Heart right ventricle (tissue), 16 donors: Measurements from ENCODE around the gene EME1. TPM values are rescaled to one million over a fixed set of nuclear protein-coding genes. Genes with fewer than 3 reads are reported as not detected.
A peak's percentile ranks its signal among the peaks of the same experiment; 100 is the strongest.
"Not testable (repeated sequence)": the region's sequence is repeated elsewhere in the genome, so short reads cannot be mapped to it uniquely, and the experiment has no call there.

Experiments used
- ATAC-seq, 8 donors: fragments of 200-7000 bp; cut with Tn5 transposase; one replicate each; pipeline ENCODE4 v1.9.1; 2020; ENCODE audit warnings: mild to moderate bottlenecking in 8 of 8, moderate library complexity in 8 of 8, moderate number of reproducible peaks in 1 of 8
- DNase-seq, 2 donors: peaks; one replicate each; pipeline ENCODE4 v3.0.0-alpha.2; 2020
- H3K27ac ChIP-seq, 10 donors: fragments of 200-600 bp; sonication (generic) in 2 of 10; one replicate each; pipeline versions ENCODE4 v1.5.0 to v1.8.0; 2020 to 2022; ENCODE audit warnings: mild to moderate bottlenecking in 3 of 10
- H3K27me3 ChIP-seq, 7 donors: fragments of 200-600 bp; one replicate each; pipeline ENCODE4 v1.8.0; 2021 to 2022; ENCODE audit warnings: mild to moderate bottlenecking in 2 of 7
- H3K36me3 ChIP-seq, 9 donors: fragments of 200-600 bp; sonication (generic) in 1 of 9; one replicate each; pipeline versions ENCODE4 v1.5.0 to v1.8.0; 2020 to 2022; ENCODE audit warnings: mild to moderate bottlenecking in 2 of 9
- H3K4me1 ChIP-seq, 9 donors: fragments of 200-600 bp; sonication (generic) in 1 of 9; one replicate each; pipeline versions ENCODE4 v1.5.0 to v1.8.0; 2020 to 2022; ENCODE audit warnings: mild to moderate bottlenecking in 4 of 9
- H3K4me3 ChIP-seq, 10 donors: fragments of 200-600 bp; sonication (generic) in 2 of 10; one replicate each; pipeline versions ENCODE4 v1.5.0 to v1.8.0; 2020 to 2022; ENCODE audit warnings: mild to moderate bottlenecking in 7 of 10, moderate library complexity in 2 of 10
- H3K9me3 ChIP-seq, 11 donors: fragments of 200-600 bp in 10 of 11; sonication (generic) in 2 of 11; one replicate each; pipeline versions ENCODE4 v1.5.0 to v1.8.0; 2013 to 2022; ENCODE audit warnings: mild to moderate bottlenecking in 2 of 11, control low read depth in 1 of 11, moderate library complexity in 1 of 11
- WGBS, 2 donors: extraction: QIAGEN DNeasy Blood & Tissue Kit; methylation state at CpG; one replicate each; pipeline ENCODE4 v1.1.7; 2013; ENCODE audit warnings: inconsistent platforms in 1 of 2; 5-methylcytosine and 5-hydroxymethylcytosine counted together
- intact Hi-C, 10 donors: fragments of 100-400 bp; cut with DNase I; formaldehyde crosslinking; loops; one replicate each; pipeline versions ENCODE4 v1.11.1 to v1.14.2; 2022
- polyA plus RNA-seq, 2 donors: library from polyadenylated mRNA; stranded (reverse); fragments of 200-250 nt; gene quantifications; one replicate each; pipeline ENCODE4 v1.2.3, GENCODE V29; 2013
- total RNA-seq, 10 donors: library from RNA; stranded (reverse); fragmentation: NEBNext Ultra II Directional in 3 of 10; extraction: Animal tissue kit (Norgen Biotek cat#: 25700) in 3 of 10; gene quantifications; one replicate each; pipeline versions ENCODE4 v1.2.1 to v1.2.4, GENCODE V29; 2021 to 2023
- TF ChIP-seq, protein P1 (sequence below), 9 donors: fragments of 200-600 bp; sonication (generic) in 2 of 9; IDR thresholded peaks; one replicate each; pipeline versions ENCODE4 v1.5.0 to v1.8.0; 2021 to 2022; ENCODE audit warnings: antibody characterized with exemption in 9 of 9, mild to moderate bottlenecking in 5 of 9, moderate library complexity in 1 of 9
- donor health status: Arrhythmogenic right ventricular cardiomyopathy.
- donor health status: ischemic (EF 13 %, LVEDD 7.1; RV severe dilation, severe dysfunction).
- donor health status: healthy with polysubstance abuse.
- donor health status: DM: no; HTN: yes; CAD: no.
- donor health status: DM: no; HTN: no; CAD: no.
- donor health status: ischemic (EF 25% LVEDD 6.9; RV normal size, moderate dysfunction).
- donor health status: ischemic (EF 25% LVEDD 5.7; RV mildly dilated, moderate dysfunction).
- donor health status: healthy.
- donor health status: DM: yes; HTN: yes; CAD: no.
- donor health status: Ischemic cardiomyopathy.
- donor health status: ischemic (EF 35%, LVEDD 5.7; RV mildly dilated, moderate dysfunction).
- donor health status: nonischemic (EF 11% LVEDD 7.7; RV severe dilation, severe dysfunction).
- donor health status: DM: yes; HTN: yes; CAD: no.
- donor health status: PGD.
- donor health status: ischemic (EF 29% LVEDD 5.4; RV normal size, mild dysfunction).
- donor health status: nonischemic (EF 23%, LVEDD 6.1; RV moderate dilation, normal function).

EME1 gene
- total and polyA plus RNA-seq, 12 donors: 0.20 to 1.8 (median 0.54) TPM

DNA sequence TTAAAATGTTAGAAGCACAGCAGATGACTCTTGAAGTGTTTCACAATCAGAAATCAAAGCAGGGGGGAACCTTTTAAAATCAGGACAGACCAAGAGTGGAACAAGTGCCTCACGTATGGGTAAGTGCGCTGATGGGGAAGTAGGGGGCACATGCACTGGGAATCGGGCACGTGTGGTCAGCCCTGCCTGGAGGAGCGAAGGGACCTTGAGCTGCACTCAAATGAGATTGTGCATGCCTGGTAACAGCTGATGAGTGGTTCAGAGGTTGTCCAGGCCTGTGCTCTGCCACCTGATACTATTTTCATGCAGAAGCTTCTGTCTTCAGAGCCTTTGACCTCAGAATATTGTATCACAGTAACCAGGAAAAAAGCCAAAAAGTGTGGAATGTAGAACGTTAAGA, 40.8 kb upstream of the EME1 start:
- peaks cover 0 to 5% (median 0%) of the 10 kb centered on the region in 9 donors for H3K4me1 ChIP-seq
- DNase-seq (no peak), ATAC-seq (peak in 6 of 8 donors; percentile 33 to 86 (median 76))
- no peak overlapping the region for H3K4me3 ChIP-seq
- H3K27ac ChIP-seq: no peak overlapping the region
- TF ChIP-seq, protein P1, sequence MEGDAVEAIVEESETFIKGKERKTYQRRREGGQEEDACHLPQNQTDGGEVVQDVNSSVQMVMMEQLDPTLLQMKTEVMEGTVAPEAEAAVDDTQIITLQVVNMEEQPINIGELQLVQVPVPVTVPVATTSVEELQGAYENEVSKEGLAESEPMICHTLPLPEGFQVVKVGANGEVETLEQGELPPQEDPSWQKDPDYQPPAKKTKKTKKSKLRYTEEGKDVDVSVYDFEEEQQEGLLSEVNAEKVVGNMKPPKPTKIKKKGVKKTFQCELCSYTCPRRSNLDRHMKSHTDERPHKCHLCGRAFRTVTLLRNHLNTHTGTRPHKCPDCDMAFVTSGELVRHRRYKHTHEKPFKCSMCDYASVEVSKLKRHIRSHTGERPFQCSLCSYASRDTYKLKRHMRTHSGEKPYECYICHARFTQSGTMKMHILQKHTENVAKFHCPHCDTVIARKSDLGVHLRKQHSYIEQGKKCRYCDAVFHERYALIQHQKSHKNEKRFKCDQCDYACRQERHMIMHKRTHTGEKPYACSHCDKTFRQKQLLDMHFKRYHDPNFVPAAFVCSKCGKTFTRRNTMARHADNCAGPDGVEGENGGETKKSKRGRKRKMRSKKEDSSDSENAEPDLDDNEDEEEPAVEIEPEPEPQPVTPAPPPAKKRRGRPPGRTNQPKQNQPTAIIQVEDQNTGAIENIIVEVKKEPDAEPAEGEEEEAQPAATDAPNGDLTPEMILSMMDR (IDR thresholded peaks at IDR 0.05): no peak
- H3K36me3 ChIP-seq: no peaks in the 10 kb centered on the region
- H3K27me3 ChIP-seq: peaks cover 0 to 7% (median 0%) of the 10 kb centered on the region in 7 donors
- intact Hi-C loops: no loop called here
- no peaks in the 10 kb centered on the region for H3K9me3 ChIP-seq
- WGBS, 2 donors: 34 to 40% methylated on average over 6 of the region's 6 CpGs

DNA sequence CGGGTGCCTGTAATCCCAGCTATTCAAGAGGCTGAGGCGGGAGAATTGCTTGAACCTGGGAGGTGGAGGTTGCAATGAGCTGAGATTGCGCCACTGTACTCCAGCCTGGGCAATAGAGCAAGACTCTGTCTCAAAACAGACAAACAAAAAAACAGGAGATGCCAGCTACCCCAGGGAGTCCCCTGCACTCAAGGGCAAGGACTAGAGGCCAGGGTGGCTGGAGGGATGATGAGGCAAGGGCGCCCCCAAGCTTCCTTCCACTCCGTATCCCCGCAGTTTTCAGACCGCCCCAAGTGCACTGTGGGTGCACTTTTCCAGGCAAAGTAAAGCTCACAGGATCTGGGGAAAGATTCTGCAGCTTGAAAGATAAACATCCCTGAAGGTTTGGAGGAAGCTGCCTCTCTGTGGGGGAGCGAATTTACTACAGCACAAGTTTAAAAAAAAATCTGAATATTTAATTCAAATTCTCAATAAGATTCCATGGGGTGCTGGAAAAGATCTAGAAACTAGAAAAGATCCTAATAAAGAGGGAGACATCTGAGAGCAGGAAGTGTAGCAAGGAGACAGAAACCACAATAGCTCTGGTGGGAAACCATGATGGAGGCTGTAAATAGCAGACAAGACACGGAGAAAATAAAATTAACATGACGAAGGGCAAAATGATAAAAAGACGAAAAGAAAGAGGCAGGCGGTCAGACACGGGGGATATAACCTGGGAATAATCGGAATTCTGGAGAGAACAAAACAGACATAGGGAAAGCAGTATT, 39.6 kb upstream of the EME1 start:
- H3K36me3 ChIP-seq, H3K9me3 ChIP-seq, H3K4me1 ChIP-seq, intact Hi-C loops, DNase-seq, H3K27me3 ChIP-seq, H3K4me3 ChIP-seq, H3K27ac ChIP-seq, ATAC-seq: not testable (repeated sequence)
- 61 to 71% methylated on average over 14 of the region's 14 CpGs for WGBS, 2 donors

DNA sequence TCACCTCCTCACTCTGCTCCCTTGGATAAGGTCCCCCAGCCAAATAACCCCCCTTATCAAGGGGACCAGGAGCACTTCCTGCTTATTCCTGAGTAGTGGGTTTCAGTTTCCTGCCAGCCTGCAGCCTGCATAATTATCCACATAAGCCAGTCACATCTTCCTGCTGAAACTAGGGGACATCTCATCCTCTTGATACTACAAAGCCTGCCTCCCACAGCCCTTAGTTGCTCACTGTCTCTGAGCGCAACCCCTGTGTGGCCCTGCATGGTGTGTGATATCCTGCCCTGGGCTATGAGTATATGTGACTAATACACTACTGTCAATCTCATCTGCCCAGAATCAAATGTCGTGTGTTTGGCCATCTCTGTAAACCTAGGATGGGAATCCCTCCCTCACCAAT, 35.1 kb upstream of the EME1 start:
- no peak for DNase-seq
- intact Hi-C loops: no loop called here
- TF ChIP-seq, protein P1 (IDR thresholded peaks at IDR 0.05): no peak
- ATAC-seq: no peak
- H3K27ac ChIP-seq: no peak overlapping the region
- H3K4me1 ChIP-seq: no peaks in the 10 kb centered on the region
- 69 to 88% methylated on average over 2 of the region's 2 CpGs for WGBS, 2 donors
- H3K4me3 ChIP-seq: no peak overlapping the region
- H3K27me3 ChIP-seq: peaks cover 0 to 7% (median 0%) of the 10 kb centered on the region in 7 donors
- H3K9me3 ChIP-seq: peaks cover 0 to 19% (median 2%) of the 10 kb centered on the region in 11 donors
- H3K36me3 ChIP-seq: no peaks in the 10 kb centered on the region

DNA sequence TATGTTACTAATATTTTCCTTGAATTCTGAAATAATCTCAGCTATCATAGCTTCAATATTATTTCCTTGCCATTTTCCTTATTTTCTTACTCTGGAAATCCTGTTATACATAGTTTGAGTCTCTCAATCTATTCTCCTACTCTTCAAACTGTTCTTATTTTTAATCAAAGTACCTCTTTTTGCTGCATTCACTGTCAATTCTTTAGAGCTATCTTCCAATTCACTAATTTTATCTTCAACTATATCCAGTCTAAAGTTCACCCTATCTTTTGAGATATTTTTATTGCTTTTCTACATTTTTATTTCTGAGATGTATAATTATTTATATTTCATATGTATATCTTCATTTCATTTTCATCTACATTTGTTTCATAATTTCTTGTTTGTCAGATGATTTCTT, 34.4 kb upstream of the EME1 start:
- Histone ChIP-seq H3K27ac (no peak overlapping the region), H3K36me3 (no peaks in the 10 kb centered on the region), H3K27me3 (peaks cover 0 to 7% (median 0%) of the 10 kb centered on the region in 7 donors), H3K4me3 (no peak overlapping the region), H3K9me3 (peaks cover 0 to 19% (median 2%) of the 10 kb centered on the region in 11 donors), H3K4me1 (no peaks in the 10 kb centered on the region)
- ATAC-seq (no peak), DNase-seq (no peak)
- intact Hi-C loops: no loop called here
- TF ChIP-seq, protein P1 (IDR thresholded peaks at IDR 0.05): no peak

DNA sequence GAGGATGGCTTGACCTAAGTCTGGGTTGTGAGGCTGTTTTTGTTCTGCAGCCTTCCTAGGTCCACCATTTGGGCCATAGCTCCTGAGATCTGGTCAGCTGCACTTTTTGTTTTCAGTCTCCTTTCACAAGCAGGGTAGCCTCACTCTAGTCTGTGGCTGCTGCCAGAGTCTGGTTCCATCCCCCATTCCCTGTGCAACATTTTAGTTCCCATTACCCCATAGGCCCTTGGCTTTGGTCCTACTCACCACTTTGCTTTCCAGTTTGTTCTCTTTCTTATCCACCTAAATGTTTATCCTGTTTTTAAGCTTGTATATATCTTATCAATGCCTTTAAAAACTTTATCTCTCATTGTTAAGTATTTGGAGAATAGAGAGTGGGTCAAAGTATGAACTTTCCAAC, 33.6 kb upstream of the EME1 start:
- H3K9me3 ChIP-seq: peaks cover 0 to 19% (median 2%) of the 10 kb centered on the region in 11 donors
- no peak for DNase-seq
- TF ChIP-seq, protein P1 (IDR thresholded peaks at IDR 0.05): no peak
- H3K4me1 ChIP-seq: no peaks in the 10 kb centered on the region
- ATAC-seq: no peak
- intact Hi-C loops: no loop called here
- peaks cover 0 to 7% (median 0%) of the 10 kb centered on the region in 7 donors for H3K27me3 ChIP-seq
- H3K4me3 ChIP-seq: no peak overlapping the region
- no peak overlapping the region for H3K27ac ChIP-seq
- H3K36me3 ChIP-seq: no peaks in the 10 kb centered on the region
